ENCODE data around the gene G3BP1. TPM values are rescaled to one million over a fixed set of nuclear protein-coding genes. Genes with fewer than 3 reads are reported as not detected.
"Not testable (repeated sequence)": the region's sequence is repeated elsewhere in the genome, so short reads cannot be mapped to it uniquely, and the experiment has no call there.

G3BP1 gene
- total and polyA plus RNA-seq, 5 donors from 2014 or later, result 108 to 199 (median 181) TPM

- no peaks in the 10 kb centered on the region for H3K4me1 Mint-ChIP-seq
- H3K4me3 Mint-ChIP-seq, result no peak overlapping the region
- Histone ChIP-seq H3K27me3 (ENCODE audit: control insufficient read depth, insufficient read depth, low read length) (no peaks in the 10 kb centered on the region), H3K36me3 (ENCODE audit: control insufficient read depth, insufficient read depth, low read length) (no peaks in the 10 kb centered on the region), H3K4me1 (ENCODE audit: control insufficient read depth, insufficient read depth, low read length, poor library complexity, severe bottlenecking) (no peaks in the 10 kb centered on the region), H3K27ac (ENCODE audit: insufficient read depth, low read length, poor library complexity, severe bottlenecking) (no peak overlapping the region), H3K9me3 (ENCODE audit: control insufficient read depth in 2 of 2, low read length in 2 of 2) (no peaks in the 10 kb centered on the region), H3K4me3 (ENCODE audit: low read depth, low read length) (no peak overlapping the region)
- peaks cover 0 to 5% (median 0%) of the 10 kb centered on the region in 7 donors for H3K9me3 Mint-ChIP-seq
- ATAC-seq (ENCODE audit: low read depth in 2 of 2) (no peak), DNase-seq (no peak)
- no peaks in the 10 kb centered on the region for H3K27me3 Mint-ChIP-seq
- no peak overlapping the region for H3K27ac Mint-ChIP-seq
- H3K36me3 Mint-ChIP-seq, result no peaks in the 10 kb centered on the region
Measured at GRCh38 chr5:151846765-151847164, 75.0 kb downstream of the G3BP1 start.

DNA sequence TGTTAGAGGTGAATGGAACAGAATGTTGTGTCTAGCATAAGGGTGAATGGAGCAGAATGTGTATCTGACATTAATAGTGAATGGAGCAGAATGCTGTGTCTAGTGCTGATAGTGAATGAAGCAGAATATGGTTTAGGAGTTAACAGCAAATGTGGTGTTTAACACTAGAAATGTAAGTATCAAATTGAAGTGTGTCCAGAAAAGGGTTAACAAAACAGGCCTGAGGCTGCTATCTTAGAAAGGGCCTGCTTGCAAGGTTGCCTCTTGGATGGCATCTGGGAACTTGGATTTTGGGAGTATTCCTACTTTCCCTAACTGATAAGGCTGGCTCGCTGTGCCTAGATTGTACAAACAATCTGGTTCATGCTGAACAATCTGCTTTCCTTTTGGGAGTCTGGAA, 76.1 kb downstream of the G3BP1 start:
- no peak for ATAC-seq (ENCODE audit: low read depth in 2 of 2)

GRCh38 chr5:151855701-151856100, 83.9 kb downstream of the G3BP1 start:
- no peaks in the 10 kb centered on the region for H3K27me3 Mint-ChIP-seq
- Histone ChIP-seq H3K27me3 (ENCODE audit: control insufficient read depth, insufficient read depth, low read length) (no peaks in the 10 kb centered on the region), H3K9me3 (ENCODE audit: control insufficient read depth in 2 of 2, low read length in 2 of 2) (no peaks in the 10 kb centered on the region), H3K27ac (ENCODE audit: insufficient read depth, low read length, poor library complexity, severe bottlenecking) (no peak overlapping the region), H3K4me3 (ENCODE audit: low read depth, low read length) (no peak overlapping the region), H3K36me3 (ENCODE audit: control insufficient read depth, insufficient read depth, low read length) (no peaks in the 10 kb centered on the region), H3K4me1 (ENCODE audit: control insufficient read depth, insufficient read depth, low read length, poor library complexity, severe bottlenecking) (no peaks in the 10 kb centered on the region)
- peaks cover 0 to 2% (median 0%) of the 10 kb centered on the region in 7 donors for H3K9me3 Mint-ChIP-seq
- no peak overlapping the region for H3K27ac Mint-ChIP-seq
- H3K4me3 Mint-ChIP-seq, result no peak overlapping the region
- no peak for ATAC-seq (ENCODE audit: low read depth in 2 of 2)
- peaks cover 0 to 3% (median 0%) of the 10 kb centered on the region in 4 donors for H3K4me1 Mint-ChIP-seq
- H3K36me3 Mint-ChIP-seq, result no peaks in the 10 kb centered on the region
- DNase-seq, result no peak

More for the DNA sequence above, 76.1 kb downstream of the G3BP1 start:
- Mint-ChIP-seq H3K27me3 (no peaks in the 10 kb centered on the region), H3K27ac (no peak overlapping the region), H3K9me3 (no peaks in the 10 kb centered on the region), H3K4me3 (no peak overlapping the region), H3K4me1 (no peaks in the 10 kb centered on the region), H3K36me3 (no peaks in the 10 kb centered on the region)
- H3K9me3 ChIP-seq (ENCODE audit: control insufficient read depth in 2 of 2, low read length in 2 of 2), result no peaks in the 10 kb centered on the region
- H3K27me3 ChIP-seq (ENCODE audit: control insufficient read depth, insufficient read depth, low read length), result no peaks in the 10 kb centered on the region
- no peaks in the 10 kb centered on the region for H3K4me1 ChIP-seq (ENCODE audit: control insufficient read depth, insufficient read depth, low read length, poor library complexity, severe bottlenecking)
- no peaks in the 10 kb centered on the region for H3K36me3 ChIP-seq (ENCODE audit: control insufficient read depth, insufficient read depth, low read length)
- no peak for DNase-seq
- no peak overlapping the region for H3K4me3 ChIP-seq (ENCODE audit: low read depth, low read length)
- no peak overlapping the region for H3K27ac ChIP-seq (ENCODE audit: insufficient read depth, low read length, poor library complexity, severe bottlenecking)

GRCh38 chr5:151856861-151857260, 85.1 kb downstream of the G3BP1 start:
- Mint-ChIP-seq H3K4me1 (peaks cover 0 to 3% (median 0%) of the 10 kb centered on the region in 4 donors), H3K4me3 (no peak overlapping the region), H3K9me3 (peaks cover 0 to 2% (median 0%) of the 10 kb centered on the region in 7 donors), H3K27me3 (no peaks in the 10 kb centered on the region), H3K36me3 (peaks cover 6% of the 10 kb centered on the region), H3K27ac (no peak overlapping the region)
- DNase-seq (no peak), ATAC-seq (ENCODE audit: low read depth in 2 of 2) (no peak)
- Histone ChIP-seq H3K9me3 (ENCODE audit: control insufficient read depth in 2 of 2, low read length in 2 of 2) (no peaks in the 10 kb centered on the region), H3K4me1 (ENCODE audit: control insufficient read depth, insufficient read depth, low read length, poor library complexity, severe bottlenecking) (no peaks in the 10 kb centered on the region), H3K27ac (ENCODE audit: insufficient read depth, low read length, poor library complexity, severe bottlenecking) (no peak overlapping the region), H3K4me3 (ENCODE audit: low read depth, low read length) (no peak overlapping the region), H3K27me3 (ENCODE audit: control insufficient read depth, insufficient read depth, low read length) (no peaks in the 10 kb centered on the region), H3K36me3 (ENCODE audit: control insufficient read depth, insufficient read depth, low read length) (no peaks in the 10 kb centered on the region)

GRCh38 chr5:151860867-151861266, 89.1 kb downstream of the G3BP1 start:
- H3K36me3 Mint-ChIP-seq; DNase-seq; H3K9me3 Mint-ChIP-seq; ATAC-seq (ENCODE audit: low read depth in 2 of 2); H3K4me3 Mint-ChIP-seq; H3K27ac ChIP-seq (ENCODE audit: insufficient read depth, low read length, poor library complexity, severe bottlenecking); H3K4me1 ChIP-seq (ENCODE audit: control insufficient read depth, insufficient read depth, low read length, poor library complexity, severe bottlenecking); H3K27ac Mint-ChIP-seq; H3K27me3 ChIP-seq (ENCODE audit: control insufficient read depth, insufficient read depth, low read length); H3K27me3 Mint-ChIP-seq; H3K9me3 ChIP-seq (ENCODE audit: control insufficient read depth in 2 of 2, low read length in 2 of 2); H3K4me3 ChIP-seq (ENCODE audit: low read depth, low read length); H3K36me3 ChIP-seq (ENCODE audit: control insufficient read depth, insufficient read depth, low read length); H3K4me1 Mint-ChIP-seq: not testable (repeated sequence)

Other genes with a start within 250 kb of the G3BP1 start
- not detected for gene FAT2, start 180.6 kb upstream of the G3BP1 start, total RNA-seq
- gene FAT2, start 180.6 kb upstream of the G3BP1 start, polyA plus RNA-seq, result under 1 TPM in 1 of 4 donors, not detected in 3; 0.05 TPM
- gene SPARC, start 85.0 kb upstream of the G3BP1 start, total RNA-seq, result 34.6 TPM
- not detected for gene SPARC, start 85.0 kb upstream of the G3BP1 start, polyA plus RNA-seq
- gene ATOX1, start 13.3 kb upstream of the G3BP1 start, total RNA-seq, result 19.6 TPM
- gene ATOX1, start 13.3 kb upstream of the G3BP1 start, polyA plus RNA-seq, result 10 to 100 TPM; 70.5 to 98.3 (median 76.7) TPM
- gene GLRA1, start 152.9 kb downstream of the G3BP1 start, total RNA-seq, result not detected
- gene GLRA1, start 152.9 kb downstream of the G3BP1 start, polyA plus RNA-seq, result not detected

Measured in CD4-positive, CD25-positive, alpha-beta regulatory T cell (primary cell).